ENCODE measurements around the gene ZDHHC19.

DNA sequence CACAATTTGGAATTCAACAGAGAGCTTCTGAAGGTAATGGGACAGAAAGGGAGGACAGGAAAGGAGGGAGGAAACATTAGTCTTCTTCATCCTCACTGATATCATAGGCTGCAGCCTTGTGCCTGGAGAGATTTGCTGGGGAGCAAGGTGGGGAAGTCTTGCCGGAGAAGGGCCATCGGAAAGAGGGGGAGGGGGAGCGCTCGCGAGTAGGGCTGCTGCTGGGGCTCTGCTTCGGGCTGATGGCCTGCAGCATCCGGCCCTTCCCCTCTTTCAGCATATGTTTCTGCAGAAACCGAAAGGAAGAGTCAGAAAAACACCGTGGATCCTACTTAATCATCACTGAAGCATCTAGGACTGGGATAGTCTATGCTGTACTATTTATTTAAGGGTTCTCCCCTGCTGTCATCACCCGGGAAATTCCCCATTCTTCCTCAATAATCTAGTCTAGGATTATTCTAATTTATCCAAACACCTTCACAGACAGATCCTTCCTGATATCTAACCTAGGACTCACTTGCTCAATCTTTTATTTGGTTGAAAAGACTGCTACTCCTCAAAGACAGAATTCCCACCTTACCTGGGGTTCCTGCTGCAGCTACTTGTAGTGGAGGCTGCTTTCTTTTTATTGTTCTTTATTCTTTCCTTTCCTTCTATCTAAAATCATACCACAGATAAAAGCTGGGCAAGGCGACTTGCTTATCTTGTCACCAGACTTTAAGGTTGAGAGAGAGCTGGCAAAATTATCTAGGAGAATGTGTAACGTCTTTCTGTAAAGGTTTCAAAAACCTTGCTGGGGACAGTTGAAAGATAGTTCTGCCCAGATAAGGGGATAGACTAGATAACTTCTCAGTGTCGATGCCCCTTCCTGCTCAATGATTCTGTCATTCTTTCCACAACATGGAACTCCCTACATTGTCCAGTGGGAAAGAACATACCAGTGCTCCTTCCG lies 27.7 kb upstream of the ZDHHC19 start:
- TF ChIP-seq, protein P1, sequence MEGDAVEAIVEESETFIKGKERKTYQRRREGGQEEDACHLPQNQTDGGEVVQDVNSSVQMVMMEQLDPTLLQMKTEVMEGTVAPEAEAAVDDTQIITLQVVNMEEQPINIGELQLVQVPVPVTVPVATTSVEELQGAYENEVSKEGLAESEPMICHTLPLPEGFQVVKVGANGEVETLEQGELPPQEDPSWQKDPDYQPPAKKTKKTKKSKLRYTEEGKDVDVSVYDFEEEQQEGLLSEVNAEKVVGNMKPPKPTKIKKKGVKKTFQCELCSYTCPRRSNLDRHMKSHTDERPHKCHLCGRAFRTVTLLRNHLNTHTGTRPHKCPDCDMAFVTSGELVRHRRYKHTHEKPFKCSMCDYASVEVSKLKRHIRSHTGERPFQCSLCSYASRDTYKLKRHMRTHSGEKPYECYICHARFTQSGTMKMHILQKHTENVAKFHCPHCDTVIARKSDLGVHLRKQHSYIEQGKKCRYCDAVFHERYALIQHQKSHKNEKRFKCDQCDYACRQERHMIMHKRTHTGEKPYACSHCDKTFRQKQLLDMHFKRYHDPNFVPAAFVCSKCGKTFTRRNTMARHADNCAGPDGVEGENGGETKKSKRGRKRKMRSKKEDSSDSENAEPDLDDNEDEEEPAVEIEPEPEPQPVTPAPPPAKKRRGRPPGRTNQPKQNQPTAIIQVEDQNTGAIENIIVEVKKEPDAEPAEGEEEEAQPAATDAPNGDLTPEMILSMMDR (conservative IDR thresholded peaks at IDR 0.05), result no peak
- no peak for TF ChIP-seq ZFX (IDR thresholded peaks at IDR 0.05)
